GM06990 (cell line): ENCODE measurements around the gene VWF.

Source experiments
- DNase-seq: peaks from one replicate; pipeline ENCODE4 v3.0.0-alpha.2; 2011; ENCODE audit not compliant: insufficient read length; ENCODE audit errors: extremely low read depth
- H3K27me3 ChIP-seq: replicated peaks from 2 replicates; pipeline ENCODE4 v1.6.0; 2011; ENCODE audit warnings: low read length; ENCODE audit not compliant: control insufficient read depth, insufficient read depth
- H3K36me3 ChIP-seq: 2 replicates; pipeline ENCODE4 v1.5.1; 2011; ENCODE audit warnings: low read length; ENCODE audit not compliant: control insufficient read depth, insufficient read depth
- H3K4me3 ChIP-seq: replicated peaks from 2 replicates; pipeline ENCODE4 v1.5.1; 2011; ENCODE audit warnings: low read depth, mild to moderate bottlenecking, control low read depth, low read length
- TF ChIP-seq, protein P1 (sequence below): IDR thresholded peaks from 2 replicates; pipeline ENCODE4 v1.5.1; 2011; ENCODE audit warnings: low read length, control low read depth, mild to moderate bottlenecking, inconsistent platforms; ENCODE audit not compliant: insufficient read depth, poor library complexity, severe bottlenecking

VWF gene

GRCh38 chr12:6067152-6067916 lies 57.1 kb downstream of the VWF start:
- no peak overlapping the region for H3K4me3 ChIP-seq
- H3K27me3 ChIP-seq: peaks cover 3% of the 10 kb centered on the region
- no peak for DNase-seq
- TF ChIP-seq, protein P1, sequence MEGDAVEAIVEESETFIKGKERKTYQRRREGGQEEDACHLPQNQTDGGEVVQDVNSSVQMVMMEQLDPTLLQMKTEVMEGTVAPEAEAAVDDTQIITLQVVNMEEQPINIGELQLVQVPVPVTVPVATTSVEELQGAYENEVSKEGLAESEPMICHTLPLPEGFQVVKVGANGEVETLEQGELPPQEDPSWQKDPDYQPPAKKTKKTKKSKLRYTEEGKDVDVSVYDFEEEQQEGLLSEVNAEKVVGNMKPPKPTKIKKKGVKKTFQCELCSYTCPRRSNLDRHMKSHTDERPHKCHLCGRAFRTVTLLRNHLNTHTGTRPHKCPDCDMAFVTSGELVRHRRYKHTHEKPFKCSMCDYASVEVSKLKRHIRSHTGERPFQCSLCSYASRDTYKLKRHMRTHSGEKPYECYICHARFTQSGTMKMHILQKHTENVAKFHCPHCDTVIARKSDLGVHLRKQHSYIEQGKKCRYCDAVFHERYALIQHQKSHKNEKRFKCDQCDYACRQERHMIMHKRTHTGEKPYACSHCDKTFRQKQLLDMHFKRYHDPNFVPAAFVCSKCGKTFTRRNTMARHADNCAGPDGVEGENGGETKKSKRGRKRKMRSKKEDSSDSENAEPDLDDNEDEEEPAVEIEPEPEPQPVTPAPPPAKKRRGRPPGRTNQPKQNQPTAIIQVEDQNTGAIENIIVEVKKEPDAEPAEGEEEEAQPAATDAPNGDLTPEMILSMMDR: no peak
- H3K36me3 ChIP-seq: no peaks in the 10 kb centered on the region

DNA sequence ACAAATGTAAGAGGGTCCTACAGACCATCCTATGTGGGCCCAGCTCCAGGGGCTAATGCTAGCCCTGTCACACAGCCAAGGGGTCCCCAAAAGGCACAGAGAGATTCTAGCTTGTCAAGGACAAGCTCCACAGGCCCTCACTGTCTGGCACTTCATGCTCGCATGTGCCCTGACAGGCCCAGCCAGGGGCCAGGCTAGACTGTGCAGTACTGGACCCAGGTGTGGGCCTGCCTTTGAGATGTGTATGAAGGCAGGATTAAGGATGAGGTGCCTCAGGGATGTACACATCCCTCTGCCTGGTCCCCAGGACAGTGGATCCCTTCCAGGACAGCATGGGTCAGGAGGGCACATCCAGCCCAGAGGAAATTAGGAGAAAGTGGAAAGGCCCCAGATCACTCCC lies 57.8 kb downstream of the VWF start:
- TF ChIP-seq, protein P1: no peak

DNA sequence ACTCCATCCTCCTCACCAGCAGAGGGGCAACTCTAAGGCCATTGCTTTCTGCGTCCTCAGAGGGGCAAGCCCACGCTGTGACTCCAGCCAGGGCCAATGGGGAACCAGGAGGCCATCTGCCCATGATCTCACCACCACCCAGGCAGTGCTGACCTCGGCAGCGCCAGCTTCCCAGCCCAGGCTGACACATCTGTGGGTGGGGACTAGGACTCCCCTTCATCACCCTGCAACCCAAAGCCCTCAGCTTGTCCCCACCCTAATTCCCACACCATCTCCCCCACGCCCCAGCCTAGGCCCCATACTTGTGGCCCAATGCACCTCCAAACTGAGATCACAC lies 58.6 kb downstream of the VWF start:
- Histone ChIP-seq H3K27me3 (peaks cover 3% of the 10 kb centered on the region), H3K36me3 (no peaks in the 10 kb centered on the region), H3K4me3 (no peak overlapping the region)
- TF ChIP-seq, protein P1: no peak
- DNase-seq: no peak

More for the DNA sequence above, 57.8 kb downstream of the VWF start:
- DNase-seq: no peak
- Histone ChIP-seq H3K4me3 (no peak overlapping the region), H3K36me3 (no peaks in the 10 kb centered on the region), H3K27me3 (peaks cover 3% of the 10 kb centered on the region)

- Histone ChIP-seq H3K4me3 (no peak overlapping the region), H3K27me3 (peaks cover 3% of the 10 kb centered on the region), H3K36me3 (no peaks in the 10 kb centered on the region)
- DNase-seq: no peak
- TF ChIP-seq, protein P1: no peak
These were observed 59.2 kb downstream of the VWF start for GRCh38 chr12:6065131-6065862.

DNA sequence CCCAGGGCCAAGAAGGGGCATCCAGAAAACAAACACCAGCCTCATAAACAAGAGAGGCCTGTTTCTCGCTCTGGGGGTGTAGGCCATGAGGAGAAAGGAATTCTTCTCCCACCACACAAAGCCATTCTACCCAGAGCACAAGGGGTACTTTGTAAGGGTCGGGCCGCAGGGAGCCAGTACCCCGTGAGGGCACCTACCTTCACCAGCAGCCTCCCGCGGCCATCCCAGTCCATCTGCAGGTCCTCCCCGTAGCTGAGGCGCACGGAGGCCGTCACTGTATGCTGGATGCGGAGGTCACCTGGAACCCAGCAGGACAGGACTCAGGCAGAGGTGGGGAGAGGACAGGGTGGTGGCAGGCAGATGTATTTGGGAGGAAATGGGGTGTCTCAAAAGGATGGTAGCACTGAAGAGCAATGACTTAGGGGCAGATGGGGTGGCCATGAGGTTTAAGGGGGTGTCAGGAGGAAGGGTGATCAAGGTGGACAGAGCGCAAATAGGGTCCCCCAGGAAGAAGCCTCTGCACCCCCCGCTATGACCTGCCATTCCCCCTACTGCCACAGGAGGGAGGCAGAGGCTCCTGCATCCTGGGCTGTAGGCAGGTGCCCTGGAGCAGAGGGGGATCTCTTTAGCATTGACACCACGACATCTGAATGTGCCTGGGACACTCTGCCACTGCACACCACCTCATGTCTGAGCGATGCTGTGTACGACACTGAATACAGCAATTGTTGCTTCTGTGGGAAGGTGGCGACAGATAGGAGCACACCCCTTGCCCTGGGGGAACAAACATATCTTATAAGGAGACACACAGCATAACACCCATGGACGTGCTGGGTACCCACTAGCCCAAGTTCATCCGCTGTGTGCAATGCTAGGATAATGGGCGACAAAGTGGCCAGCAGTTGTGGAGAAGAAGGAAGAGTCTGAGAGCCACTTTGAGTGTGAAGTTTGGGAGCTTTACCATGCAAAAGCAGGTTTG lies 61.4 kb downstream of the VWF start:
- DNase-seq: no peak
- TF ChIP-seq, protein P1: peak; percentile 96
- no peaks in the 10 kb centered on the region for H3K36me3 ChIP-seq
- H3K27me3 ChIP-seq: peaks cover 3% of the 10 kb centered on the region
- H3K4me3 ChIP-seq: no peak overlapping the region
